ENCODE measurements around the gene SLC30A7. TPM values are rescaled to one million over a fixed set of nuclear protein-coding genes. Genes with fewer than 3 reads are reported as not detected.
A peak's percentile ranks its signal among the peaks of the same experiment; 100 is the strongest.
"Not testable (repeated sequence)": the region's sequence is repeated elsewhere in the genome, so short reads cannot be mapped to it uniquely, and the experiment has no call there.

Gene SLC30A7
- polyA plus RNA-seq, 1 donor: 19.8 TPM

GRCh38 chr1:100949515-100950158 is 53.7 kb downstream of the SLC30A7 start:
- WGBS (ENCODE audit: insufficient coverage, low lambda C conversion rate): no CpG with 5 or more reads among the region's 9 CpGs
- not testable (repeated sequence) for H3K27ac ChIP-seq (ENCODE audit: low read length); H3K9me3 ChIP-seq (ENCODE audit: control insufficient read depth, low read depth, low read length); H3K27me3 ChIP-seq (ENCODE audit: control insufficient read depth, insufficient read depth, low read length); H3K4me3 ChIP-seq (ENCODE audit: low read length); H3K4me1 ChIP-seq (ENCODE audit: control insufficient read depth, insufficient read depth, low read length); H3K36me3 ChIP-seq (ENCODE audit: control insufficient read depth, insufficient read depth, low read length)
- peak; percentile 11 to 55 for DNase-seq

GRCh38 chr1:100950337-100950736 is 54.4 kb downstream of the SLC30A7 start:
- DNase-seq: no peak

GRCh38 chr1:100950781-100951180 is 54.9 kb downstream of the SLC30A7 start:
- DNase-seq: no peak
- no peak overlapping the region for H3K27ac ChIP-seq (ENCODE audit: low read length)
- peaks cover 8% of the 10 kb centered on the region for H3K36me3 ChIP-seq (ENCODE audit: control insufficient read depth, insufficient read depth, low read length)
- no CpG with 5 or more reads among the region's 4 CpGs for WGBS (ENCODE audit: insufficient coverage, low lambda C conversion rate)
- H3K27me3 ChIP-seq (ENCODE audit: control insufficient read depth, insufficient read depth, low read length): no peaks in the 10 kb centered on the region
- no peaks in the 10 kb centered on the region for H3K4me1 ChIP-seq (ENCODE audit: control insufficient read depth, insufficient read depth, low read length)
- no peak overlapping the region for H3K4me3 ChIP-seq (ENCODE audit: low read length)
- H3K9me3 ChIP-seq (ENCODE audit: control insufficient read depth, low read depth, low read length): no peaks in the 10 kb centered on the region

More at GRCh38 chr1:100950337-100950736, 54.4 kb downstream of the SLC30A7 start:
- Histone ChIP-seq H3K27me3 (ENCODE audit: control insufficient read depth, insufficient read depth, low read length) (no peaks in the 10 kb centered on the region), H3K4me3 (ENCODE audit: low read length) (no peak overlapping the region), H3K4me1 (ENCODE audit: control insufficient read depth, insufficient read depth, low read length) (no peaks in the 10 kb centered on the region), H3K9me3 (ENCODE audit: control insufficient read depth, low read depth, low read length) (no peaks in the 10 kb centered on the region), H3K36me3 (ENCODE audit: control insufficient read depth, insufficient read depth, low read length) (peaks cover 8% of the 10 kb centered on the region), H3K27ac (ENCODE audit: low read length) (no peak overlapping the region)

- no peaks in the 10 kb centered on the region for H3K9me3 ChIP-seq (ENCODE audit: control insufficient read depth, low read depth, low read length)
- H3K4me1 ChIP-seq (ENCODE audit: control insufficient read depth, insufficient read depth, low read length): no peaks in the 10 kb centered on the region
- H3K27me3 ChIP-seq (ENCODE audit: control insufficient read depth, insufficient read depth, low read length): no peaks in the 10 kb centered on the region
- no peak for DNase-seq
- H3K4me3 ChIP-seq (ENCODE audit: low read length): no peak overlapping the region
- H3K36me3 ChIP-seq (ENCODE audit: control insufficient read depth, insufficient read depth, low read length): peaks cover 8% of the 10 kb centered on the region
- WGBS (ENCODE audit: insufficient coverage, low lambda C conversion rate): no CpG with 5 or more reads among the region's 4 CpGs
- H3K27ac ChIP-seq (ENCODE audit: low read length): no peak overlapping the region
Measured at GRCh38 chr1:100952104-100952745, 56.3 kb downstream of the SLC30A7 start.

- not testable (repeated sequence) for H3K27me3 ChIP-seq (ENCODE audit: control insufficient read depth, insufficient read depth, low read length); H3K4me1 ChIP-seq (ENCODE audit: control insufficient read depth, insufficient read depth, low read length); H3K4me3 ChIP-seq (ENCODE audit: low read length); H3K36me3 ChIP-seq (ENCODE audit: control insufficient read depth, insufficient read depth, low read length); H3K9me3 ChIP-seq (ENCODE audit: control insufficient read depth, low read depth, low read length); H3K27ac ChIP-seq (ENCODE audit: low read length); DNase-seq
- no CpG with 5 or more reads among the region's 1 CpG for WGBS (ENCODE audit: insufficient coverage, low lambda C conversion rate)
Measured at GRCh38 chr1:100952970-100953369, 57.1 kb downstream of the SLC30A7 start.

GRCh38 chr1:100953960-100954730 is 58.3 kb downstream of the SLC30A7 start:
- no peaks in the 10 kb centered on the region for H3K4me1 ChIP-seq (ENCODE audit: control insufficient read depth, insufficient read depth, low read length)
- WGBS (ENCODE audit: insufficient coverage, low lambda C conversion rate): 80% methylated on average over 1 of the region's 2 CpGs
- no peak overlapping the region for H3K4me3 ChIP-seq (ENCODE audit: low read length)
- H3K27ac ChIP-seq (ENCODE audit: low read length): no peak overlapping the region
- no peaks in the 10 kb centered on the region for H3K27me3 ChIP-seq (ENCODE audit: control insufficient read depth, insufficient read depth, low read length)
- DNase-seq: no peak
- peaks cover 8% of the 10 kb centered on the region for H3K36me3 ChIP-seq (ENCODE audit: control insufficient read depth, insufficient read depth, low read length)
- no peaks in the 10 kb centered on the region for H3K9me3 ChIP-seq (ENCODE audit: control insufficient read depth, low read depth, low read length)

GRCh38 chr1:100955322-100955721 is 59.4 kb downstream of the SLC30A7 start:
- no CpG with 5 or more reads among the region's 1 CpG for WGBS (ENCODE audit: insufficient coverage, low lambda C conversion rate)
- Histone ChIP-seq H3K4me1 (ENCODE audit: control insufficient read depth, insufficient read depth, low read length) (no peaks in the 10 kb centered on the region), H3K27me3 (ENCODE audit: control insufficient read depth, insufficient read depth, low read length) (no peaks in the 10 kb centered on the region), H3K9me3 (ENCODE audit: control insufficient read depth, low read depth, low read length) (no peaks in the 10 kb centered on the region), H3K27ac (ENCODE audit: low read length) (no peak overlapping the region), H3K4me3 (ENCODE audit: low read length) (no peak overlapping the region), H3K36me3 (ENCODE audit: control insufficient read depth, insufficient read depth, low read length) (peaks cover 8% of the 10 kb centered on the region)
- DNase-seq: no peak

- no peak for DNase-seq
- H3K27me3 ChIP-seq (ENCODE audit: control insufficient read depth, insufficient read depth, low read length): no peaks in the 10 kb centered on the region
- WGBS (ENCODE audit: insufficient coverage, low lambda C conversion rate): 95% methylated on average over 3 of the region's 5 CpGs
Measured at GRCh38 chr1:100959502-100960060, 63.7 kb downstream of the SLC30A7 start.

GRCh38 chr1:100960098-100960497 is 64.2 kb downstream of the SLC30A7 start:
- Histone ChIP-seq H3K27ac (ENCODE audit: low read length) (no peak overlapping the region), H3K27me3 (ENCODE audit: control insufficient read depth, insufficient read depth, low read length) (no peaks in the 10 kb centered on the region), H3K36me3 (ENCODE audit: control insufficient read depth, insufficient read depth, low read length) (peaks cover 2% of the 10 kb centered on the region), H3K9me3 (ENCODE audit: control insufficient read depth, low read depth, low read length) (no peaks in the 10 kb centered on the region), H3K4me1 (ENCODE audit: control insufficient read depth, insufficient read depth, low read length) (no peaks in the 10 kb centered on the region), H3K4me3 (ENCODE audit: low read length) (no peak overlapping the region)
- no peak for DNase-seq
- WGBS (ENCODE audit: insufficient coverage, low lambda C conversion rate): 33% methylated on average over 1 of the region's 1 CpG

More at GRCh38 chr1:100959502-100960060, 63.7 kb downstream of the SLC30A7 start:
- no peaks in the 10 kb centered on the region for H3K4me1 ChIP-seq (ENCODE audit: control insufficient read depth, insufficient read depth, low read length)
- no peak overlapping the region for H3K4me3 ChIP-seq (ENCODE audit: low read length)
- peaks cover 2% of the 10 kb centered on the region for H3K36me3 ChIP-seq (ENCODE audit: control insufficient read depth, insufficient read depth, low read length)
- no peaks in the 10 kb centered on the region for H3K9me3 ChIP-seq (ENCODE audit: control insufficient read depth, low read depth, low read length)
- H3K27ac ChIP-seq (ENCODE audit: low read length): no peak overlapping the region

- H3K4me3 ChIP-seq (ENCODE audit: low read length): no peak overlapping the region
- peaks cover 19% of the 10 kb centered on the region for H3K36me3 ChIP-seq (ENCODE audit: control insufficient read depth, insufficient read depth, low read length)
- no peaks in the 10 kb centered on the region for H3K4me1 ChIP-seq (ENCODE audit: control insufficient read depth, insufficient read depth, low read length)
- 77% methylated on average over 1 of the region's 1 CpG for WGBS (ENCODE audit: insufficient coverage, low lambda C conversion rate)
- no peak for DNase-seq
- no peak overlapping the region for H3K27ac ChIP-seq (ENCODE audit: low read length)
- H3K27me3 ChIP-seq (ENCODE audit: control insufficient read depth, insufficient read depth, low read length): no peaks in the 10 kb centered on the region
- no peaks in the 10 kb centered on the region for H3K9me3 ChIP-seq (ENCODE audit: control insufficient read depth, low read depth, low read length)
Measured at GRCh38 chr1:100968621-100969020, 72.7 kb downstream of the SLC30A7 start.
